NCI-H1092 treated with DMSO at 0.1 percent for 48 hours (cell line): Measurements from ENCODE around the gene C4orf51.

Source experiments
- DNase-seq: peaks from one replicate; lab custom pipeline; 2025; lab: John Stamatoyannopoulos, UW

C4orf51 gene

GRCh38 chr4:145709843-145710242 is 29.9 kb downstream of the C4orf51 start:
- no peak for DNase-seq

- DNase-seq = no peak
Observed at GRCh38 chr4:145716200-145716599, 36.3 kb downstream of the C4orf51 start.

GRCh38 chr4:145716661-145717200 is 36.8 kb downstream of the C4orf51 start:
- DNase-seq = no peak

GRCh38 chr4:145719752-145720624 is 40.0 kb downstream of the C4orf51 start:
- no peak for DNase-seq

- no peak for DNase-seq
Observed at GRCh38 chr4:145720656-145721055, 40.7 kb downstream of the C4orf51 start.

GRCh38 chr4:145722561-145722960 is 42.6 kb downstream of the C4orf51 start:
- no peak for DNase-seq

GRCh38 chr4:145723336-145723735 is 43.4 kb downstream of the C4orf51 start:
- DNase-seq = no peak

- DNase-seq = no peak
Observed at GRCh38 chr4:145730026-145730425, 50.1 kb downstream of the C4orf51 start.

- peak; percentile 89 for DNase-seq
Observed at GRCh38 chr4:145731028-145731427, 51.1 kb downstream of the C4orf51 start.

- no peak for DNase-seq
Observed at GRCh38 chr4:145732001-145732815, 52.3 kb downstream of the C4orf51 start.

GRCh38 chr4:145732895-145733880 is 53.2 kb downstream of the C4orf51 start:
- DNase-seq = peak; percentile 96

GRCh38 chr4:145734031-145734430 is 54.1 kb downstream of the C4orf51 start:
- no peak for DNase-seq

- no peak for DNase-seq
Observed at GRCh38 chr4:145734576-145735346, 54.8 kb downstream of the C4orf51 start.

- no peak for DNase-seq
Observed at GRCh38 chr4:145735347-145735675, 55.4 kb downstream of the C4orf51 start.

- DNase-seq = no peak
Observed at GRCh38 chr4:145735827-145736226, 55.9 kb downstream of the C4orf51 start.

- DNase-seq = peak; percentile 49
Observed at GRCh38 chr4:145736241-145736831, 56.4 kb downstream of the C4orf51 start.

- DNase-seq = no peak
Observed at GRCh38 chr4:145739845-145740244, 59.9 kb downstream of the C4orf51 start.

- DNase-seq = no peak
Observed at GRCh38 chr4:145740806-145741205, 60.9 kb downstream of the C4orf51 start.

- DNase-seq = no peak
Observed at GRCh38 chr4:145743641-145744040, 63.7 kb downstream of the C4orf51 start.

GRCh38 chr4:145755802-145756201 is 75.9 kb downstream of the C4orf51 start:
- DNase-seq = no peak
